PC-9 (cell line): ENCODE data around the gene COQ9. TPM values are rescaled to one million over a fixed set of nuclear protein-coding genes. Genes with fewer than 3 reads are reported as not detected.

Experiments
- BruUV-seq: library from RNA; stranded (reverse); fragments of 400-500 nt; replicated peaks from 2 replicates; lab custom pipeline; 2021; lab: Mats Ljungman, UMichigan
- CTCF ChIA-PET: fragments of 300-600 bp; sonication (Branson Sonifier 250); formaldehyde crosslinking; loops from one replicate; lab custom pipeline; 2022; ENCODE audit warnings: antibody characterized with exemption; lab: Charles Lee
- POLR2A ChIA-PET: fragments of 300-600 bp; sonication (Branson Sonifier 250); formaldehyde crosslinking; loops from one replicate; lab custom pipeline; 2022; ENCODE audit warnings: antibody characterized with exemption; ENCODE audit not compliant: unreplicated experiment; lab: Charles Lee
- DNase-seq, 2 experiments: peaks; one replicate each; pipeline versions ENCODE4 v3.0.0 to v3.0.0-alpha.2; 2015 to 2022; ENCODE audit warnings: mixed read lengths in 1 of 2
- H2AFZ ChIP-seq: fragments of 200-600 bp; sonication (generic); 2 replicates; pipeline ENCODE4 v1.8.1; 2017; ENCODE audit warnings: antibody characterized with exemption
- H3F3A ChIP-seq: fragments of 200-600 bp; sonication (generic); 2 replicates; pipeline ENCODE4 v1.8.1; 2017; ENCODE audit warnings: antibody characterized with exemption, mild to moderate bottlenecking, low read depth; ENCODE audit not compliant: insufficient read depth
- H3K27ac ChIP-seq: fragments of 200-600 bp; sonication (generic); 2 replicates; pipeline ENCODE4 v1.6.1; 2016; ENCODE audit warnings: mixed run types
- H3K27me3 ChIP-seq: fragments of 200-600 bp; sonication (generic); 2 replicates; pipeline ENCODE4 v1.6.1; 2016; ENCODE audit warnings: low read depth, mixed run types; ENCODE audit not compliant: insufficient read depth
- H3K36me3 ChIP-seq: fragments of 200-600 bp; sonication (generic); 2 replicates; pipeline ENCODE4 v1.6.1; 2016; ENCODE audit warnings: low read depth, mixed run types
- H3K4me1 ChIP-seq: fragments of 200-600 bp; sonication (generic); replicated peaks from 2 replicates; pipeline ENCODE4 v1.6.1; 2016; ENCODE audit warnings: mixed run types; ENCODE audit not compliant: insufficient read depth
- H3K4me2 ChIP-seq: fragments of 200-600 bp; sonication (generic); 2 replicates; pipeline ENCODE4 v1.6.1; 2017; ENCODE audit warnings: mixed run types
- H3K4me3 ChIP-seq: fragments of 200-600 bp; sonication (generic); 2 replicates; pipeline ENCODE4 v1.6.1; 2016; ENCODE audit warnings: mixed run types
- H3K79me2 ChIP-seq: fragments of 200-600 bp; sonication (generic); 2 replicates; pipeline ENCODE4 v1.6.1; 2017; ENCODE audit warnings: low read depth, mixed run types
- H3K9me2 ChIP-seq: fragments of 200-600 bp; sonication (generic); 2 replicates; pipeline ENCODE4 v1.8.1; 2017; ENCODE audit warnings: mild to moderate bottlenecking; ENCODE audit not compliant: insufficient read depth
- H3K9me3 ChIP-seq: fragments of 200-600 bp; sonication (generic); 2 replicates; pipeline ENCODE4 v1.8.1; 2016; ENCODE audit warnings: low read depth; ENCODE audit not compliant: insufficient read depth
- H4K20me1 ChIP-seq: fragments of 200-600 bp; sonication (generic); 2 replicates; pipeline ENCODE4 v1.8.1; 2017; ENCODE audit not compliant: insufficient read depth
- EZH2 ChIP-seq: fragments of 200-600 bp; sonication (generic); IDR thresholded peaks from 2 replicates; pipeline ENCODE4 v1.8.0; 2017; ENCODE audit warnings: antibody characterized with exemption, low read depth
- intact Hi-C: fragments of 100-400 bp; cut with micrococcal nuclease; formaldehyde crosslinking; loops from one replicate; pipeline ENCODE4 v1.10.0; 2022; ENCODE audit not compliant: unreplicated experiment
- total RNA-seq: library from RNA; stranded (reverse); gene quantifications from 2 replicates; pipeline ENCODE4 v1.2.3, GENCODE V29; 2021
- TF ChIP-seq, protein P1 (sequence below): fragments of 200-600 bp; sonication (generic); conservative IDR thresholded peaks from 2 replicates; pipeline ENCODE4 v1.6.1; 2017; ENCODE audit warnings: mixed run types, antibody characterized with exemption, mild to moderate bottlenecking, moderate library complexity

The COQ9 gene
- total RNA-seq, 1 experiment from 2014 or later = 58.3 TPM

DNA sequence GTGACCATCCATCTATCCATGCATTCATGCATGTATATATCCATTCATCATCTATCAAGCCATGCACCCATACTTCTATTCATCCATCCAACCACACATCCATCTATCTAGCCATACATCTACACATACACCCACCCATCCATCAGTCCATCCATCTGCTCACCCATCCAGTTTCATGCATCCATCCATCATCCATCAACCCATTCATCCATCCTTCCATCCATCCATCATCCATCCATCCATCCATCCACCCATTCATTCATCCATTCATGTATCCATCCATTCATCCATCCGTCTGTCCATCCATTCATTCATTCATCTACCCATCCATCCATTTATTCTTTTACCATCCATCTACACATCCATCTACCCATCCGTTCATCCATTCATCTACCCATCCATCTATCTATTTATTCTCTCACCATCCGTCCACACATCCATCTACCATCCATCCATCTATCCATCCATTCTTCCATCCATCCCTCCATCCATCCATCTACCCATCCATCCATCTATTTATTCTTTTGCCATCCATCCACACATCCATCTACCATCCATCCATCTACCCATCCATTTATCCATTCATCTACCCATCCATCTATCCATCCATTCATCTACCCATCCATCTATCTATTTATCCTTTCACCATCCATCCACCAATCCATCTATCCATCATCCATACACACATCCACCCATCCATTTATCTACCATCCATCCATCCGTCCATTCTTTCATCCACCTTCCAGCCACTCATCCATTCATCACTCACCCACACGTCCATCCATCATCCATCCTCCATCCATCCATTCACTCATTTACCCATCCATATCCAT lies 39.5 kb upstream of the COQ9 start:
- intact Hi-C loops = no loop called here
- Histone ChIP-seq H3K27ac (no peak overlapping the region), H2AFZ (no peak overlapping the region), H3K4me3 (no peak overlapping the region), H3K4me2 (no peak overlapping the region), H3K27me3 (peaks cover 4% of the 10 kb centered on the region; the same call in 1 of the 2 replicates), H3K9me2 (no peaks in the 10 kb centered on the region), H4K20me1 (no peaks in the 10 kb centered on the region), H3K79me2 (no peaks in the 10 kb centered on the region), H3K4me1 (peaks cover 15% of the 10 kb centered on the region), H3K36me3 (no peaks in the 10 kb centered on the region), H3F3A (peaks cover 11% of the 10 kb centered on the region; the same call in 1 of the 2 replicates), H3K9me3 (no peaks in the 10 kb centered on the region)
- no peak for DNase-seq
- TF ChIP-seq EZH2 = no peak
- TF ChIP-seq, protein P1, sequence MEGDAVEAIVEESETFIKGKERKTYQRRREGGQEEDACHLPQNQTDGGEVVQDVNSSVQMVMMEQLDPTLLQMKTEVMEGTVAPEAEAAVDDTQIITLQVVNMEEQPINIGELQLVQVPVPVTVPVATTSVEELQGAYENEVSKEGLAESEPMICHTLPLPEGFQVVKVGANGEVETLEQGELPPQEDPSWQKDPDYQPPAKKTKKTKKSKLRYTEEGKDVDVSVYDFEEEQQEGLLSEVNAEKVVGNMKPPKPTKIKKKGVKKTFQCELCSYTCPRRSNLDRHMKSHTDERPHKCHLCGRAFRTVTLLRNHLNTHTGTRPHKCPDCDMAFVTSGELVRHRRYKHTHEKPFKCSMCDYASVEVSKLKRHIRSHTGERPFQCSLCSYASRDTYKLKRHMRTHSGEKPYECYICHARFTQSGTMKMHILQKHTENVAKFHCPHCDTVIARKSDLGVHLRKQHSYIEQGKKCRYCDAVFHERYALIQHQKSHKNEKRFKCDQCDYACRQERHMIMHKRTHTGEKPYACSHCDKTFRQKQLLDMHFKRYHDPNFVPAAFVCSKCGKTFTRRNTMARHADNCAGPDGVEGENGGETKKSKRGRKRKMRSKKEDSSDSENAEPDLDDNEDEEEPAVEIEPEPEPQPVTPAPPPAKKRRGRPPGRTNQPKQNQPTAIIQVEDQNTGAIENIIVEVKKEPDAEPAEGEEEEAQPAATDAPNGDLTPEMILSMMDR = no peak
- POLR2A ChIA-PET = no interaction called here
- CTCF ChIA-PET = no interaction called here
- no TSS peak for BruUV-seq

DNA sequence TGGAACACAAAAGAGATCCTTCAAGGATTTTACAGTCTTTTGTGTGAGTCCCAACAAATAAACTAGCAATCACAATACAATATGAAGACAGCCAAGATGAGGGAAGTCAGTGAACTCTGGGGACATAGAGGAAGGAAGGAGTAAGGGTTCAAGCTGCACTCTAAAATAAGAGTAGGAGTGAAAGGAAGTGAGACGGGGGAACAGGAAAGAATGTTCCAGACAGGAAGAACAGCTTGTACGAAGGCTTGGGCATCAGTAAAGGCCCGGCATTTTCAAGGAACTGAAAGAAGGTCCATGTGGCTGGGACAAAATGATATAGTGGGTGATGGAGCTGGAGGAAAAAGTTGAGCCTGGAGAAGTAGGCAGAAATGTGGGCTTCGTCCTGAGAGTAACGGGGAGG lies 38.2 kb upstream of the COQ9 start:
- POLR2A ChIA-PET = interaction anchor here (0.7 kb wide), 1 partner anchor 751 kb away, joined by 3 read pairs; the partner anchor contains the start of gene MT1F
- Histone ChIP-seq H3K27ac (no peak overlapping the region), H3K4me1 (peaks cover 15% of the 10 kb centered on the region), H3K36me3 (no peaks in the 10 kb centered on the region), H3K4me3 (no peak overlapping the region), H2AFZ (no peak overlapping the region), H3K9me2 (no peaks in the 10 kb centered on the region), H3K27me3 (peaks cover 4% of the 10 kb centered on the region; the same call in 1 of the 2 replicates), H3K4me2 (no peak overlapping the region), H3K9me3 (no peaks in the 10 kb centered on the region), H3K79me2 (no peaks in the 10 kb centered on the region), H4K20me1 (no peaks in the 10 kb centered on the region), H3F3A (peaks cover 11% of the 10 kb centered on the region; the same call in 1 of the 2 replicates)
- DNase-seq = no peak
- CTCF ChIA-PET = no interaction called here
- intact Hi-C loops = no loop called here
- no TSS peak for BruUV-seq
- TF ChIP-seq, protein P1 = no peak
- TF ChIP-seq EZH2 = no peak

DNA sequence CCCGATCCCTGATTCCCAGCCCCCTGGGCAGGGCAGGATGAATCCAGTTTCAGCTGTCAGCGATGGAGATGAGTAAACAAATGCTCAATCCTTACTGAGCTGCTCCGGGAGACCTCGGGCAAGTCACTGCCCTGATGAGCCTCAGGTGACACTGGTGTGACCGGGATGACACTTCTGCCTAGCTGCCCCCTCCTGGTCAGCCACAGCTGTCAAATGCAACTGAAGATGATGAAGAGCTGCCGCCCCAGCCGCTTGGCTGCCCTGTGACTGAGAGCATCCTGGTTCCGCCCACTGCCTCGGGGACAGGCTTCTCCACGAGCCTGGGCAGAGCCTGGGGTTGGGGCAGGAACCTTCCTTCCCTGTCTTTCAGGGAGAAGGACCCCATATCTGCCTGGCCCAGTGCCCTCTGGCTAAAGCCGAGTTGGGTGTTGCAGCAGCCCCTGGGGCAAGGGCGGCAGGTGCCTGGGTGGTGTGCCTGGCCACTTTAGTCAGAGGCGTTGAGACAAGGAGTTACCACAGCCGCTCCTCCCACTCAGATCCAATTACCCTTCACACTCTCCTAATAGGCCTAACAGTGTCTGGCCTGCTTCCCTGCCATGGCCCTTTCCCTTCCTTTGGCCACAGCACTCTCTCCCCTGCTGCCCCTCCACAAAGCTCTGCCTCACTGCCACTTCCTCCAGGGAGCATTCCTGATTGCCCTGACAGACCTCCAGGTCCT lies 37.2 kb upstream of the COQ9 start:
- POLR2A ChIA-PET = no interaction called here
- H3K4me3 ChIP-seq = no peak overlapping the region

More for the DNA sequence above, 37.2 kb upstream of the COQ9 start:
- peak; percentile 70 to 75 for DNase-seq
- peaks cover 15% of the 10 kb centered on the region for H3K4me1 ChIP-seq
- no peaks in the 10 kb centered on the region for H3K9me2 ChIP-seq
- H2AFZ ChIP-seq = peak overlapping the region; percentile 41; the same call in 1 of the 2 replicates
- intact Hi-C loops = loop anchor here (1.0 kb wide), 1 partner anchor 16 kb away; no protein-coding TSS in a partner anchor
- no peaks in the 10 kb centered on the region for H4K20me1 ChIP-seq
- H3K27ac ChIP-seq = no peak overlapping the region
- no TSS peak for BruUV-seq
- H3F3A ChIP-seq = peaks cover 11% of the 10 kb centered on the region; the same call in 1 of the 2 replicates
- no peaks in the 10 kb centered on the region; the same call in 1 of the 2 replicates for H3K27me3 ChIP-seq
- no peaks in the 10 kb centered on the region for H3K9me3 ChIP-seq
- H3K4me2 ChIP-seq = peak overlapping the region; percentile 67
- CTCF ChIA-PET = no interaction called here
- TF ChIP-seq, protein P1 = no peak; the same call in 1 of the 2 replicates
- no peak for TF ChIP-seq EZH2
- no peaks in the 10 kb centered on the region for H3K79me2 ChIP-seq
- H3K36me3 ChIP-seq = no peaks in the 10 kb centered on the region
